SKM-1 treated with dmso at 0.1 percent for 144 hours (cell line): ENCODE results near the gene ZC3H14.

Source experiments
- DNase-seq: peaks from one replicate; lab custom pipeline; 2025; ENCODE audit not compliant: unreplicated experiment; lab: John Stamatoyannopoulos, UW

The ZC3H14 gene

DNA sequence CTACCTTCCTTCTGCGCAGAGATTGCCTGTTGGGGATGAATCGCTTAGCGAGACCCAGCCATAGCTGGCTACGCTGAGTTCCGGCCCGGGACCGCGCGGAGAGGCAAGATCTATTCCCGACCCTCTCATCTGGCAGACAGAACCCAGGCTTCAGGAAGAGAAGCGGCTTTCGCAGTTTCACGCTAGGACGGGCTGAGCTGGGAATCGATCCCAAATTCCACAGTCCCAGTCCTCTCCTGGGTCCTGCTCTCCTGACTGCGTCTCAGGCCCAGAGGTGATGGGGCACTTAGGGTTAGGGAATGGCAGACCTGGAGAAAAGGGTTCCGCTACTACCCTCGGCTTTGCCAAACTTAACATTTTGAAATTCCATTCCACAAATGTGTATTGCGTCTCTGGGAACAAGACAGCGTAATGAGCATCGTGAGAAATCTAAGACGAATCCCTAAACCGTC, 10.8 kb upstream of the ZC3H14 start:
- no peak for DNase-seq

DNA sequence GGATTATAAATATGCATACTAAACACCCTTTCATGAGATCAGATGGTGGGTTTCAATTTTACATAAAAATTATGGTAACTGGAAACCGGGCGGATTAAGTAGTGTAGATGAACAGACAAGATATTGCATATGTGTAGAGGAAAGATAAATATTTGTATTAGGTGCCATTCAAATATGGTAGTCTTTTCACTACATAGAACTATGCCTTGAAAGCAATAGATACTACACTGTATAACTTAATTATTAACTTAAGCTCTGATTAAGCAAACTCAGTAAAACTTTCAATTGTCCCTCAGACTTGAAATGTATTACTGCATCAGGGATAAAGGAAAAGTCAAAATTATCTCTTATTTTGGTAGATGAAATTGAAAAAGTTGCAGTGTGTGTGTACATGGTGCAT, 10.0 kb upstream of the ZC3H14 start:
- DNase-seq, result no peak

DNA sequence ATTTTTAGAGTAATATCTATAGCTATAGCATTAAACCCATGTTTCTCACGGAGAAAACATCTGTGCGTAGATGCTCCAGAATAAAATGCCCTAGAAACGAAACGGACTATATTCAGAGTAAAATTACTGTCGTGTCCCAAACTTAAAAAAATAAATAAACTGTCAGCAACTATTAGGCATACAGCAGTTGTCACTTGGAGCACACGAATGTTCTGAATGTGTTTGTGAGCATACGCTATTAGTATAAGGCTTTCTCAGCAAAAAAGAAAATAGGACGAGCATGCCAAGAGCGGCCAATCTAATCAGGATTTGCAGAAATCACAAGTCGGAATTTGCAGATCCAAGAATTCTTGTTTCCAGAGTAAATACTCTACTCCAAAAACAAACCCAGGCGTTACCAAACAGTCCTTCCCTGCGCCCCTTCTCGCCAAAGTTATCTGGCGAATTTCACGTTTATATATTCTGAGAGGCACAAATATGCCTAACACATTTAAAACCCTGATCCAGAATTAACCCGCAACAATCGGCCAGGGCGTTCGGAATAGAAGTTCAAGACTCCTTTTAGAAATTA, 8.9 kb upstream of the ZC3H14 start:
- DNase-seq, result no peak

DNA sequence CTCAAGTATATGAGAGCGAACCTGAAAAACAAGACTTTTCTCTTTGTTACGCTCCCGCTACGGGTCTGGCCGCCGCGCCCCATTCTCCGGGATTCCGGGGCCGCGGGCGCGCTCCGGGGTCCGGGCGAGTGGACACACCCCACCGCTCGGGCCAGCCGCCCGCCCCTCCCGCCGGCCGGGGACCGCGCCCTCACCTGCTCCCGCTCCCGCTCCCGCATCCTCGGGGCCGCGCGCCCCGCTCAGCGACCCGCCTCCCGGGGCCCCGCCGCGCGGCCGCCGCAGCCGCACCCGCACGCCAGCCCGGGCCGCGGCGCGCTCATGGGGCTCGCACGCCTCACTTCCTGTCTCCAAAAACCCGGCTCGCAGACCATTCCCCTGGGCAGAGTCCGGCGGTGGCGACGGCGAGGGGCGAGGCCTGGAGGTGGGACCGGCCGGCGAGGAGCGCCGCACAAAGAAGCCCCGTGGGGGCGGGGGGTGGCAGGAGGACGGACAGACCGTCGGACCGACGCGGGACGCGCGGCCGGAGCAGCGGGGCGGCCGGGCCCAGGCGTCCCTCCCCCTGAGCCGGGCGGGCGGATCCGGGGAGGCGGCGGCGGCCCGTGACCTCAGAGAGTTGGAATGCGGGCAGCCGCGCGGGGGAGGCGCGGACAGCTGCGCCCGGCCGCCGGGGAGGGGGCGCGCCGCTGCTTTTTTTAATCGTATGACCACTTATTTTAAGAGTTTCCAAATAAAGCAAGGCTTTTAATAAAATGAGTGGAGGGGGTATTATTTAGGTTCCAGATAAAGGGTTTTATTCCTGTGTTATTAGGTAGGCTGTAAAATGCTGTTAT, 8.2 kb upstream of the ZC3H14 start, which contains the start of gene PTPN21:
PTPN21 (minus strand) TSS at position 551 of the 830 bp plus-strand sequence. CDS start 4,590 bp downstream, outside the sequence.
- no peak for DNase-seq

DNA sequence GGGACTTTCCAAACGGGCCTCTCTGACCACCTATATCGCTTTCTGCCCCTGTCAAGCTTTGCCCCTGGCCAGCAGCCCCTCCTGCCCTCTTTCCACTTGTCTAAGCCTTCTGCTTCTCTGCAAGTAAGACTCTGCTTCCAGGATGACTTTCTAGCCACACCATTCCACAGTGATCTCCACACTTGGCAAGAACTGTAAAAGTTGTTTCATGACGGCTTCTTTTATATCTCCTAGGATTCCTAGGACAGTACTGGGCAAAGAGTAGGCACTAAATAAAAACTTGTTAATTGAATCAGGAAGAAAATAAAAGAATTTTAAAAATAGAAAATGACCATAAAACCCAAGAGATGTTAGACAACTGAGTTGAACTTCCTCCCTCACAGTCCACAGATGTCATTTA, 6.3 kb upstream of the ZC3H14 start:
- no peak for DNase-seq

- DNase-seq, result no peak
Measured at GRCh38 chr14:88559852-88560251, 3.0 kb upstream of the ZC3H14 start.

DNA sequence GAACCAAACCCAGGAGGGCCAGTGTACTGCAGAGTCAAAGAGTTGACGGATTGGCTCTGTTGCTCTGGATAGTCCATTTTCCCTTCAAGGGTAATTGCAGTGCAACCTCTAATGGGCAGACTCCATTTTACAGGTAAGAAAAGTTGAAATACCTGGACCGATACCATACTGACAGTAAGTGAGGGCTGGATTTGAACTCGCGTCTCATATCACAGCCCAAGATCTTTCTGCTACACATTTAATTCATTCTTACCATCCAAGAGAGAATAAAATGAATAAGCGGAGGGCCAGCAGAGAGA, 356 bp upstream of the ZC3H14 start:
- DNase-seq, result no peak

GRCh38 chr14:88563845-88564244, 1.0 kb downstream of the ZC3H14 start:
- no peak for DNase-seq

GRCh38 chr14:88565427-88565826, 2.6 kb downstream of the ZC3H14 start:
- no peak for DNase-seq

GRCh38 chr14:88568196-88568595, 5.4 kb downstream of the ZC3H14 start:
- no peak for DNase-seq

DNA sequence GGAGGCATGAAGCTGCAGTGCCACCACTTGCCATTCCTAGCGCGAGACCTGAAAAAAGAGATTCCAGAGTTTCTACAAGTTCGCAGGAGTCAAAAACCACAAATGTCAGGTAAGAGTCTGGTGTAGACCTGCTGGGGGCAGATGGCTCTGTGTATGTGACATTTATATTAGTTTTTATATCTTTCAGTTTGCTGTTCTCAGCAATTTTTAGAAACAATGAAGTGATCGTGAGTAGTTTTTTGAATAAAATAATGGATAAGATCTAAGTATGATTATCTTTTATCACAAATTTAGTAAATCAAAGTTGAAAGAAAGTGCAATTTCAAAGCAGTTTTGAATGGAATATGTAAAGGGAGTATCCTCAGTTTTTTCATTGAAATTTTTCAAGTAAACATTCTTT, 9.3 kb downstream of the ZC3H14 start:
- DNase-seq, result no peak

DNA sequence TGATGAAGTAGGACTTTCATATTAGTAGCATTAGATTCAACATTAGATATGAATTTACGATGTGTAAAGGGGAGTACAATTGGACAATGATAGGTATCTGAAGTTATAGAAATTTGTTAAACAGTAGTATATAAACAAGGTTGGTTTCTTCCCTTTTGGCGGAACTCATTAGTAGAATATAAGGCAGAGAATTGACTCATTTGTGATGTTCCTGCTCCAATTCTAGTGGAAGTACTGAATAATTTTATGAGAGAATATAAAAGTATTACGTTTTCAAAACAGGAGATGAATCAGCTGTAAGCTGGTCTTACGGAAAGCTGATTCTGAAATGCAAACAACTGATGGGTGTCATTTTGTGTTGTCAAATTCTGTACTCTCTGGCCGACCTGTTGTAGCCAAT, 13.4 kb downstream of the ZC3H14 start:
- no peak for DNase-seq

DNA sequence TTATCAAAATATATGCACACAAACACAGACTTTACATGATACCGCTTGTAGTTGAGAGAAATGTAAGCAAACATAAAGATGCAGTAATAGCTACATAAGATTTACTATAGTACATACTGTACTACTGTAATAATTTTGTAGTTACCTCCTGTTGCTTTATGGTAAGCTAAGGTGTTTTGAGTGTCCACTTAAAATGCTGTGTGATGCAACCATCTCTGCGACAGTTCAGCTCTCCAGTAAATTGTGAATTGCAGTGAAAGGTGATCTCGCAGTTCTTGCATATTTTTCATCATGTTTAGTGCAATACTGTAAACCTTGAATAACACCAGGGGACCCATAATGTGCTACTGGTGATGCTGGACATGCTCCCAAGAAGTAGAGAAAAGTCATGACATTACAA, 21.6 kb downstream of the ZC3H14 start:
- DNase-seq, result no peak

GRCh38 chr14:88588081-88588480, 25.2 kb downstream of the ZC3H14 start:
- DNase-seq, result no peak

DNA sequence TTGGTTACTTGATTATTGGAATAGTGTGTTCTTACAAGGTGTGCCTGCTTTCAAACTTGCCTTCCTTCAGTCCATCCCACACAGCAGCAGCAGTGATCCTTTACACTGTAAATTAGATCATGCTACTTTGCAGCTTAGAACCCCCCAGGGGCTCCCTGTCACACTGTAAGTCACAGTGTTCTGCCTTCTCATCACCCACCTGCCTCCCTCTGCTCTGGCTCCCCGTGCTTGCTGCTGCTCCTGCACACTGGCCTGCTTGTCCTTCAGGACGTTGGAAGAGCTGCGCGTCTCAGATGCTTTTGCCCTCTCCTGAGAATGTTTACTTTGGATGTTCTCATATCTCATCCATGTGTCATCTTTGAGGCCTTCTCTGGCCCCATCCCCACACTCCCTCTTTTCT, 27.3 kb downstream of the ZC3H14 start:
- no peak for DNase-seq

DNA sequence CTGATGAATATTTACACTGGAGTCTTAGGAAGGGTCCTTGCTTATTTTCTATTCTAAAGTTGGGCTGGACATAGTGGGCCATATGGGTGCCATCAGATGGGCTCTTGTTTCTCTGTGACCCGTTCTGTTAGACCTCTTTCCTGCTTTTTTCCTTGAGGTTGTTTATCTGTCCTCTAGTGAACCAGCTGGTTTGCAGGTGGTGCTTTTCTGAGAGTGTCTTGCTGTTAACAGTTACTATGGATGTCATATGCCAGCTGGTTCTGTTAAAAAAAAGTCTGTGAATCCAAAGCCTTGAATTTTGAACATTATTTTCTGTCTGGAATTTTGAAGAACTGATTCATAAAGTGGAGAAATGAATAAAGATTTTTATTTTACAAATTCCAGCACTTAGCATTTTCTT, 29.2 kb downstream of the ZC3H14 start:
- no peak for DNase-seq

- no peak for DNase-seq
Measured at GRCh38 chr14:88597038-88597437, 34.2 kb downstream of the ZC3H14 start.

GRCh38 chr14:88597601-88598000, 34.8 kb downstream of the ZC3H14 start:
- DNase-seq, result no peak

DNA sequence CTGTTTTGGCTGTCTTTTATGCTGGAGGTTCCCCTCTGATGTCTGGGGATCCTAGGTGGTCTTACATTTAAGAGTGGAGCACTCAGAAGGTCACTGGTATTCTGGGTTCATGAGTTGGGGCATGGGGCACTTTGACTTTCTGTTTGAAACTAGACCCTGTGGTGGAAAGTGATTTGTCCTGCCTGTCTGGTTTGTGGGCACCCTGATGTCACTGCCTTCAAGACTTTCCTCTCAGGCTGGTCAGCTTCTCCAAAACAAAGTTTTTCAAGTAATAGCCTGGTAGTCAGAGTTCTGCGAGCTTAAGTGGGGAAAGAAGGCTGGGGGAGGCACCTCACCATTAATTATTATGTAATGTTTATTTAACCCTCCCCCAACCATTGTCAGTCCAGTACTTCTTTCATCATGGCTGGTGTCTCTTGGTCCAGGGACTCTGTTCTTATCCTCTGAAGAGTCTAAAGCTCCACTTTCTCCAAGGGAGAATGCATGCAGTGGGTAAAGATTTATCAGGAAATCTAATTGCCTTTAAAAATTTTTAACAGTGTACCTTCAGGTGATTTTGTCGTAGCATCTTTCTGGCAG, 35.3 kb downstream of the ZC3H14 start:
- no peak for DNase-seq

GRCh38 chr14:88599326-88599725, 36.5 kb downstream of the ZC3H14 start:
- no peak for DNase-seq

DNA sequence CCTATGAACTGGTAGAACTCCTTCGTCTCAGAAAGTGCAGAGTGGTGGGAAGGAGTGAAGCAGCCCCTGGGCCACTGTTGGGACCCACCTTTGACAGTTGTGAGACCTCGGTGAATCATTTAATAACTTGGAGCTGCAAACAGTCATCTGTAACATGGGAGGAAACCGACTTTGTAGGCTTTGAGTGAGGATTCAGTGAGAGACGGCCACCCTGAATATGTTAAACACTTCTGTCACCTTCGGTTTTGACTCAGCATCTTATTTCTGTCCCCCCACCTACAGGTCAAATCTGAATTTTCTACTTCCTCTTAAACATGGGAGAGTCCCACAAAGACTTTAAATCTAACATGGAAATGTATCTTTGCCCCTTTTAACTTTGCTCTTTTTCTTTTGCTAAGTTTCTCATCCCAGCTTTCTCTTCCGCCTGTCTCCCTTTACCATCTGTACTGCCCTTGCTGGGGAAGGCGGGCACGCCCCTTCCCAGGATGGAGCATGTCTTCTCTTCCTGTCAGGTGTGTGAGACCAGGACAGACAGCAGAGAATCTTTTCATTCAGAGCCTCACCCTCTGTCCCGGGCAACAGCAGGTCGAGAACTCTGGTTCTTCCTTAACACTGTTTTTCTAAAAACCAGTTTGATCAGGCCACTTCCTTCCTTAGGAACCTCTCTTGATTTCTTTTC, 37.1 kb downstream of the ZC3H14 start:
- no peak for DNase-seq

- DNase-seq, result no peak
Measured at GRCh38 chr14:88604212-88604611, 41.4 kb downstream of the ZC3H14 start.
